Activated T-cell treated with anti-CD3 and anti-CD28 coated beads, Interleukin-2, amount 50 U/mL, for 72 hours (primary cell): ENCODE results near the gene ABCG2. TPM values are rescaled to one million over a fixed set of nuclear protein-coding genes. Genes with fewer than 3 reads are reported as not detected.
A peak's percentile ranks its signal among the peaks of the same experiment; 100 is the strongest.
"Not testable (repeated sequence)": the region's sequence is repeated elsewhere in the genome, so short reads cannot be mapped to it uniquely, and the experiment has no call there.

Source experiments
- ATAC-seq, 2 donors: fragments of 150-1000 bp; cut with Tn5 transposase; replicated peaks in 1 of 2; 2 replicates each; pipeline ENCODE4 v1.10.0; 2021; ENCODE audit warnings: moderate library complexity in 2 of 2, mild to moderate bottlenecking in 1 of 2
- DNase-seq, 2 donors: peaks; one replicate each; pipeline ENCODE4 v3.0.0; 2021 to 2022; ENCODE audit warnings: mixed read lengths in 1 of 2
- H3K27ac Mint-ChIP-seq: one replicate; pipeline ENCODE4 v1.8.0; 2022; ENCODE audit warnings: mild to moderate bottlenecking, moderate library complexity, mixed read lengths
- H3K27me3 Mint-ChIP-seq: one replicate; pipeline ENCODE4 v1.8.0; 2022; ENCODE audit warnings: low read depth, mixed read lengths
- H3K36me3 Mint-ChIP-seq, 2 donors: one replicate each; pipeline ENCODE4 v1.8.0; 2022; ENCODE audit warnings: mixed read lengths in 2 of 2, mild to moderate bottlenecking in 1 of 2; ENCODE audit not compliant: insufficient read depth in 2 of 2
- H3K4me1 Mint-ChIP-seq: one replicate; pipeline ENCODE4 v1.8.0; 2022; ENCODE audit warnings: low read depth, mixed read lengths
- H3K4me3 Mint-ChIP-seq, 2 donors: one replicate each; pipeline ENCODE4 v1.8.0; 2022; ENCODE audit warnings: mild to moderate bottlenecking in 2 of 2, mixed read lengths in 2 of 2, moderate library complexity in 2 of 2
- H3K9me3 Mint-ChIP-seq, 2 donors: one replicate each; pipeline ENCODE4 v1.8.0; 2022; ENCODE audit warnings: mixed read lengths in 2 of 2
- total RNA-seq, 2 donors: library from RNA; stranded (reverse); gene quantifications; one replicate each; pipeline ENCODE4 v1.2.3, GENCODE V29; 2022

ABCG2 gene
- total RNA-seq, 2 donors from 2014 or later: 0.28 to 2.3 TPM

DNA sequence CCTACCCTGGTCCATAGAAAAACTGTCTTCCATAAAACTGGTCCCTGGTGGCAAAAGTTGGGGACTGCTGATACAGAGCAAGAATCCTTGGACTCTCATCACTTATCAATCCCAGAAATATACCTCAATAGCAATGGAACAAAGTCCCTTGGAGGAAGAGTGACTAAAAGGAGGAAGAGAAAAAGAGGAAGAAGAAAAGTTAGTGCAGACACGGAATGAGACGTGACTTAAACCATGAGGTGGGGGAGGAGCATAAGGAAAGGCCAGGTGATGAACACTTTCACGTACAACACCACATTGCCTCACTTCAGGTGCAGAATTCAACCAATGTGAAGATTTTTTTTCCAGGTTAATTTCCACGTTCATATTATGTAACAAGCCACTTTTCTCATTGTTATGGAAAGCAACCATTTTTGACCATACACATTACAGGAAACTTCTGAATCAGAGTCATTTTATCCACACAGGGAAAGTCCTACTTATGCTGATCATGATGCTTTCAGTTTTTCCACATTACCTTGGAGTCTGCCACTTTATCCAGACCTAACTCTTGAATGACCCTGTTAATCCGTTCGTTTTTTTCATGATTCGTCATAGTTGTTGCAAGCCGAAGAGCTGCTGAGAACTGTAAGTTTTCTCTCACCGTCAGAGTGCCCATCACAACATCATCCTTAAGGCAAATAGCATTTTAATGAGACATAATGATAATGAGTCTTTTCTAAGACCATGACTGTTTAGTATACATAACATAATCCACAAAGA is 27.7 kb downstream of the ABCG2 start:
- ATAC-seq (no peak), DNase-seq (no peak)
- Mint-ChIP-seq H3K4me1 (no peaks in the 10 kb centered on the region), H3K27ac (no peak overlapping the region), H3K27me3 (no peaks in the 10 kb centered on the region), H3K9me3 (peaks cover 0 to 3% of the 10 kb centered on the region in 2 donors), H3K36me3 (peaks cover 0 to 2% of the 10 kb centered on the region in 2 donors), H3K4me3 (no peak overlapping the region)

DNA sequence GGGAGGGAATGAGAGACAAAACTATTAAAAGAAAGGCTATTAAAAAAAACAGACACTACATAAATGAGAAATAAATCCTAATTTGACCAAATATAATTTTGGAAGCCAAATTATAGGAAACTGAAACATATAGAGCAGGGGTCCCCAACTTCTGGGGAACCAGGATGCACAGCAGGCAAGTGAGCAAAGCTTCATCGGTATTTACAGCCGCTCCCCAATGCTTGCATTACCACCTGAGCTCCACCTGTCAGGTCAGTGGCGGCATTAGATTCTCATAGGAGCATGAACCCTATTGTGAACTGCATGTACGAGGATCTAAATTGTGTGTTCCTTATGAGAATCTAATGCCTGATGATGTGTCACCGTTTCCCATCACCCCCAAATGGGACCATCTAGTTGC is 28.4 kb downstream of the ABCG2 start:
- H3K4me1 Mint-ChIP-seq: no peaks in the 10 kb centered on the region
- DNase-seq (no peak), ATAC-seq (no peak)
- peaks cover 0 to 2% of the 10 kb centered on the region in 2 donors for H3K36me3 Mint-ChIP-seq
- H3K4me3 Mint-ChIP-seq: no peak overlapping the region
- H3K27ac Mint-ChIP-seq: no peak overlapping the region
- peaks cover 0 to 4% of the 10 kb centered on the region in 2 donors for H3K9me3 Mint-ChIP-seq
- H3K27me3 Mint-ChIP-seq: no peaks in the 10 kb centered on the region

- H3K9me3 Mint-ChIP-seq: peaks cover 13 to 16% of the 10 kb centered on the region in 2 donors
- H3K4me1 Mint-ChIP-seq, H3K27ac Mint-ChIP-seq, H3K27me3 Mint-ChIP-seq, H3K4me3 Mint-ChIP-seq, DNase-seq, ATAC-seq: not testable (repeated sequence)
- peaks cover 12 to 20% of the 10 kb centered on the region in 2 donors for H3K36me3 Mint-ChIP-seq
These were observed 36.2 kb downstream of the ABCG2 start for GRCh38 chr4:88122260-88122659.

- no peaks in the 10 kb centered on the region for H3K27me3 Mint-ChIP-seq
These were observed 38.5 kb downstream of the ABCG2 start for GRCh38 chr4:88119943-88120342.

GRCh38 chr4:88115587-88115986 is 42.9 kb downstream of the ABCG2 start:
- no peaks in the 10 kb centered on the region for H3K4me1 Mint-ChIP-seq
- no peak overlapping the region for H3K27ac Mint-ChIP-seq
- no peak for ATAC-seq

More at GRCh38 chr4:88119943-88120342, 38.5 kb downstream of the ABCG2 start:
- ATAC-seq (no peak), DNase-seq (no peak)
- Mint-ChIP-seq H3K36me3 (peaks cover 12 to 20% of the 10 kb centered on the region in 2 donors), H3K4me1 (no peaks in the 10 kb centered on the region), H3K9me3 (peaks cover 11 to 13% of the 10 kb centered on the region in 2 donors), H3K27ac (no peak overlapping the region), H3K4me3 (no peak overlapping the region)

DNA sequence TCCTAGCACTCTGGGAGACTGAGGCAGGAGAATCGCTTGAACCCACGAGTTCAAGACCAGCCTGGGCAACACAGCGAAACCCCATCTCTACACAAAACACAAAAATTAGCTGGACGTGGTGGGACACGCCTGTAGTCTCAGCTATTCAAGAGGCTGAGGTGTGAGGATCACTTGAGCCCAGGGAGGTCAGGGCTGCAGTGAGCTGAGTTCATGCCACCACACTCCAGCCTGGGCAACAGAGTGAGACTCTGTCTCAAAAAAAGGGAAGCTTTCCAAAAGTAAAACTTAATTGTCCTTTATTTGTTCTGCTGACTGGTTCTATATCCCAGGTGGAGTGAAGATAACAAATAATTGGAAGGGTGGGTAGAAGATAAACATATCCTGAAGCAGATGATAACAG is 45.6 kb downstream of the ABCG2 start:
- no peaks in the 10 kb centered on the region for H3K27me3 Mint-ChIP-seq

More at GRCh38 chr4:88115587-88115986, 42.9 kb downstream of the ABCG2 start:
- Mint-ChIP-seq H3K27me3 (no peaks in the 10 kb centered on the region), H3K36me3 (peaks cover 4 to 13% of the 10 kb centered on the region in 2 donors), H3K9me3 (peaks cover 5 to 8% of the 10 kb centered on the region in 2 donors), H3K4me3 (no peak overlapping the region)
- no peak for DNase-seq

GRCh38 chr4:88110826-88111225 is 47.6 kb downstream of the ABCG2 start:
- Mint-ChIP-seq H3K27me3 (no peaks in the 10 kb centered on the region), H3K36me3 (no peaks in the 10 kb centered on the region), H3K4me1 (peaks cover 17% of the 10 kb centered on the region), H3K27ac (no peak overlapping the region), H3K4me3 (no peak overlapping the region), H3K9me3 (no peaks in the 10 kb centered on the region)
- ATAC-seq (no peak), DNase-seq (no peak)

More for the DNA sequence above, 45.6 kb downstream of the ABCG2 start:
- ATAC-seq (no peak), DNase-seq (no peak)
- no peak overlapping the region for H3K27ac Mint-ChIP-seq
- no peaks in the 10 kb centered on the region for H3K4me1 Mint-ChIP-seq
- no peaks in the 10 kb centered on the region for H3K9me3 Mint-ChIP-seq
- no peaks in the 10 kb centered on the region for H3K36me3 Mint-ChIP-seq
- no peak overlapping the region for H3K4me3 Mint-ChIP-seq

DNA sequence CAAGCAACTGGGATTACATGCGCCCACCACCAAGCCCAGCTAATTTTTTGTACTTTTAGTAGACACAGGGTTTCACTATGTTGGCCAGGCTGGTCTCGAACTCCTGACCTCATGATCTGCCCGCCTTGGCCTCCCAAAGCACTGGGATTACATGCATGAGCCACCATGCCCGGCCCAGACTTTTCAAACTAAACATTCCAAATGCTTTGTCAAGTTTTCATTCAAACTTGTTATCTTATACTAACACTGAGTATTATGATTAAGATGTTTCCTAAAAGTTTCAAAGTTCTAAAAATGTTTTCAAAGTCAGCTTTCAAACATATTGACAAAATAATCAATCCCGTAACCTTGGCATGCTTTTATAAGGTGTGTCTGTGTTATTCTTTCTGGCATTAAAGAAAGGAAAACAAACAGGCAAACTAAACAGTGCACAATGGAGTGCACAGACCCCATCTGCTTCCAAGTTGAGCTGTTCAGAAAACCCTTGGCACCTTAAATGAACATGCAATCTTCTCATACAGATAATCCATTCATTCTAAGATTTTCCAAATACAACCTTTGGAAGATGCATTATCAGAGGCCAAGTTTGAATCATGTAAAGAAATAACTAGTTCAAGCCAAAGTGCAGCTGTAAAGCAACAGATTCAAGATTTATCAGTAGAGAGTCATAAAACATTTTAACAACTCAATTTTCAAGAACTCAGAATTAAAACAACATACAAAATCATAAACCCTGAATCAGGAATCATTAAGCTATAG is 49.1 kb downstream of the ABCG2 start:
- Mint-ChIP-seq H3K9me3 (no peaks in the 10 kb centered on the region), H3K27ac (no peak overlapping the region), H3K4me1 (peaks cover 22% of the 10 kb centered on the region), H3K27me3 (no peaks in the 10 kb centered on the region), H3K4me3 (no peak overlapping the region), H3K36me3 (no peaks in the 10 kb centered on the region)
- DNase-seq: no peak
- ATAC-seq: no peak

- no peak for DNase-seq
- no peaks in the 10 kb centered on the region for H3K36me3 Mint-ChIP-seq
- no peaks in the 10 kb centered on the region for H3K9me3 Mint-ChIP-seq
These were observed 49.7 kb downstream of the ABCG2 start for GRCh38 chr4:88108747-88109122.

DNA sequence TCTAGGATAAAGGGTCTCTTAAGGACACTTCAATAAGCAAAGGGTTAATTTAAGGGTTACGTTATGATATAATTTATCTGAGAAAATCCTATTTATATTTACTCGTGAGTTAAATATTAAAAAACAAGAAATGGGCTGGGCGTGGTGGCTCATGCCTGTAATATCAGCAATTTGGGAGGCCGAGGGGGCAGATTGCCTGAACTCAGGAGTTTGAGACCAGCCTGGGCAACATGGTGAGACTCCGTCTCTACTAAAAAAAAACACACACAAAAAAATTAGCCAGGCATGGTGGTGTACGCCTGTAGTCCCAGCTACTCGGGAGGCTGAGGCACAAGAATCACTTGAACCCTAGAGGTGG is 50.4 kb downstream of the ABCG2 start:
- not testable (repeated sequence) for H3K27me3 Mint-ChIP-seq, DNase-seq, H3K4me3 Mint-ChIP-seq, ATAC-seq, H3K9me3 Mint-ChIP-seq, H3K27ac Mint-ChIP-seq, H3K36me3 Mint-ChIP-seq
- peaks cover 22% of the 10 kb centered on the region for H3K4me1 Mint-ChIP-seq

More at GRCh38 chr4:88108747-88109122, 49.7 kb downstream of the ABCG2 start:
- Mint-ChIP-seq H3K4me1 (peaks cover 22% of the 10 kb centered on the region), H3K27me3 (no peaks in the 10 kb centered on the region), H3K4me3 (no peak overlapping the region), H3K27ac (no peak overlapping the region)
- ATAC-seq: no peak

DNA sequence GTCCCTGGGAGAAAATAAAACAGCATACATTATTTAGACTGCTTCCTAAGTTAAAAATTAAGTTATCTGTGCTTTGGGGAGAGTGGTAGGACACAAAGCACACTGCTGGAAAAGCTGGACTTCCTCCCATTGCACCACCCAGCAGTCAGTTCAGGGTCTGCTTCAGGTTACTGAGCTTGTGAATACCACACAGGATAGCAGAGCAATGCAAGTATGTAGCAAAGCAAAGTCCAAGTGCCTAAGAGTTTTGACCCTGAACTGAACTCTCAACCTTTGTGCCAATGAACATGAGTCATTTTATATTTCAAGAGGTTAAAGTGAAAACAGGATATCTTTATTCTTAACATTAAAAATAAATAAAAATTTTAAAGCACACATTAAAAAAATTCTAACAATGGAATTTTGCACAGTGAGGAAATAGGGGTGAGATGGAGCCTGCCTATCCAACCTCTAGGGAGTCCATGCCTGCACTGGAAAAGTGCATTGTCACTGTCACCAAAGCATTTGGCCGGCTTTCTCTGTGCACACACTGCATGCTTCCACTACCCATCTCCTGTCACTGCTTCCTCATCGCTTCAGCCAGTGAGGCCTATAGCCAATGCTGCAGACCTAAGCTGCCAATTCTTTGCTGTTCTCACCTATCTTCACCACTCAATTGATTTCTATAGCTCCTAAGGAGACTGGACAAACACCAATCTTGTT is 50.9 kb downstream of the ABCG2 start:
- Mint-ChIP-seq H3K4me1 (peaks cover 22% of the 10 kb centered on the region), H3K4me3 (no peak overlapping the region), H3K27ac (no peak overlapping the region), H3K36me3 (no peaks in the 10 kb centered on the region), H3K9me3 (no peaks in the 10 kb centered on the region), H3K27me3 (no peaks in the 10 kb centered on the region)
- DNase-seq (no peak), ATAC-seq (no peak)

DNA sequence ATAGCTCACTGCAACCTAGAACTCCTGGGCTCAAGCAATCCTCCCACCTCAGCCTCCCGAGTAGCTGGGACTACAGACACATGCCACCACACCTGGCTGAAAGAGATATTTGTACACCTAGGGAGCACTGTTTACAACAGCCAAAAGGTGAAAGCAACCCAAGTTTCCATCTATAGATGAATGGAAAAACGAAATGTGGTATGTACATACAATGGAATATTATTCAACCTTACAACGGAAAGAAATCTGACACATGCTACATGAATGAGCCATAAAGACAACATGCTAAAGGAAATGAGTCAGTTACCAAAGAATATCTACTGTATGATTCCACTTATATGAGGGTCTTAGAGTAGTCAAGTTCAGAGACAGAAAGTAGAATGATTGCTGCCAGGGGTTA is 52.2 kb downstream of the ABCG2 start:
- H3K36me3 Mint-ChIP-seq: no peaks in the 10 kb centered on the region
- no peak overlapping the region for H3K27ac Mint-ChIP-seq
- DNase-seq: no peak
- no peak overlapping the region for H3K4me3 Mint-ChIP-seq
- no peaks in the 10 kb centered on the region for H3K9me3 Mint-ChIP-seq
- H3K27me3 Mint-ChIP-seq: no peaks in the 10 kb centered on the region
- peak; percentile 79 to 85 for ATAC-seq
- H3K4me1 Mint-ChIP-seq: peaks cover 22% of the 10 kb centered on the region
